HUES64 (cell line): ENCODE results near the gene KIF12.

Source experiments
- H3K27ac ChIP-seq: 2 replicates; pipeline ENCODE4 v1.7.0; 2013; ENCODE audit warnings: low read depth, low read length, inconsistent platforms
- H3K27me3 ChIP-seq: 2 replicates; pipeline ENCODE4 v1.6.1; 2013; ENCODE audit warnings: mild to moderate bottlenecking, low read length; ENCODE audit not compliant: insufficient read depth
- H3K36me3 ChIP-seq: 2 replicates; pipeline ENCODE4 v1.6.1; 2013; ENCODE audit warnings: mild to moderate bottlenecking, low read length; ENCODE audit not compliant: insufficient read depth
- H3K4me1 ChIP-seq: 2 replicates; pipeline ENCODE4 v1.6.1; 2013; ENCODE audit warnings: mild to moderate bottlenecking, low read length, moderate library complexity; ENCODE audit not compliant: insufficient read depth
- H3K4me3 ChIP-seq: 2 replicates; pipeline ENCODE4 v1.5.1; 2013; ENCODE audit warnings: mild to moderate bottlenecking, low read length, moderate library complexity
- H3K9ac ChIP-seq: 2 replicates; pipeline ENCODE4 v1.6.1; 2013; ENCODE audit warnings: mild to moderate bottlenecking, low read depth, low read length
- H3K9me3 ChIP-seq: 2 replicates; pipeline ENCODE4 v1.6.1; 2013; ENCODE audit warnings: low read depth, low read length; ENCODE audit not compliant: insufficient read depth
- WGBS: fragments of 150-250, 120-280 bp; methylation state at CpG from one replicate; pipeline ENCODE4 v1.1.7; 2013; ENCODE audit warnings: missing lambda C conversion rate; 5-methylcytosine and 5-hydroxymethylcytosine counted together

Gene KIF12

DNA sequence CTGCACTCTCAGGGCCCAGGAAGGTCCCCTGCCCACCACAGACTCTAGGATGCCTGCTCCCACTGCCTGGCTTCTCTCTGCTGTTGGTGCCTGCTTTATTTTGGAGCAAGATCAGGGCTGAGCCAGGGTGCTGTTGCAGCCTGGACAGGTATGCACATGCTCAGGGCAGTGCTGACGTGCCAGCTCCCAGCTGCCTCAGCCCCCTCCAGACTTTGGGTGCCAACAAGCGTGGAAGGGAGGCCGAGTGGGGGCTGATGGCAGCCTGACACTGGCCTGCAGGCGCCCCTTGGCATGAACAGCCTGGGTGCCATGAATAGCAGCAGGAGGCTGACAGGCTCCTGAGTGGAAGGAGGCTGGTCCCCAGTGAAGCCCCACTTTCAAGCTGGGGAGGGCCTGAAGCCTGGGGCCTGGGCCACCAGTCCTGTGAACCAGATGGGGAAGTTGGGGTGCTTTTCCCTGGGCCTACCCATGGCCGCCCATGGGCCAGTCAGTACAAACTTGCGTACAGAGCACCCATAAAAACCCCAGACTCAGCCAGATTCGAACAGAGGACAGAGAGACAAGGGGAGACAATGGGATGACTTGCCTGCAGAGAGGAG lies 27.8 kb downstream of the KIF12 start:
- H3K4me3 ChIP-seq, result no peak overlapping the region
- H3K27ac ChIP-seq, result no peak overlapping the region
- H3K9ac ChIP-seq, result no peak overlapping the region
- no peaks in the 10 kb centered on the region for H3K9me3 ChIP-seq
- H3K4me1 ChIP-seq, result no peaks in the 10 kb centered on the region
- no peaks in the 10 kb centered on the region for H3K27me3 ChIP-seq
- 90% methylated on average over 7 of the region's 7 CpGs for WGBS
- no peaks in the 10 kb centered on the region for H3K36me3 ChIP-seq

GRCh38 chr9:114070188-114071103 lies 28.6 kb downstream of the KIF12 start:
- no peak overlapping the region for H3K9ac ChIP-seq
- H3K27me3 ChIP-seq, result no peaks in the 10 kb centered on the region
- no peaks in the 10 kb centered on the region for H3K9me3 ChIP-seq
- no peaks in the 10 kb centered on the region for H3K4me1 ChIP-seq
- WGBS, result 93% methylated on average over 17 of the region's 17 CpGs
- H3K36me3 ChIP-seq, result no peaks in the 10 kb centered on the region
- no peak overlapping the region for H3K27ac ChIP-seq
- no peak overlapping the region for H3K4me3 ChIP-seq

- no peaks in the 10 kb centered on the region for H3K9me3 ChIP-seq
- H3K4me1 ChIP-seq, result no peaks in the 10 kb centered on the region
- H3K4me3 ChIP-seq, result no peak overlapping the region
- no peaks in the 10 kb centered on the region for H3K27me3 ChIP-seq
- no peak overlapping the region for H3K27ac ChIP-seq
- H3K9ac ChIP-seq, result no peak overlapping the region
- 92% methylated on average over 9 of the region's 9 CpGs for WGBS
- no peaks in the 10 kb centered on the region for H3K36me3 ChIP-seq
Observed at GRCh38 chr9:114069476-114070187, 29.5 kb downstream of the KIF12 start.

- H3K9ac ChIP-seq, result no peak overlapping the region
- H3K36me3 ChIP-seq, result no peaks in the 10 kb centered on the region
- no peak overlapping the region for H3K4me3 ChIP-seq
- WGBS, result 90% methylated on average over 8 of the region's 8 CpGs
- H3K4me1 ChIP-seq, result no peaks in the 10 kb centered on the region
- H3K9me3 ChIP-seq, result no peaks in the 10 kb centered on the region
- H3K27me3 ChIP-seq, result no peaks in the 10 kb centered on the region
- H3K27ac ChIP-seq, result no peak overlapping the region
Observed at GRCh38 chr9:114065304-114065703, 33.8 kb downstream of the KIF12 start.

- H3K27me3 ChIP-seq, result no peaks in the 10 kb centered on the region
- WGBS, result 83% methylated on average over 3 of the region's 4 CpGs
- H3K27ac ChIP-seq, result no peak overlapping the region
- no peak overlapping the region for H3K9ac ChIP-seq
- no peaks in the 10 kb centered on the region for H3K9me3 ChIP-seq
- H3K4me3 ChIP-seq, result no peak overlapping the region
- no peaks in the 10 kb centered on the region for H3K4me1 ChIP-seq
- no peaks in the 10 kb centered on the region for H3K36me3 ChIP-seq
Observed at GRCh38 chr9:114061830-114062474, 37.1 kb downstream of the KIF12 start.

DNA sequence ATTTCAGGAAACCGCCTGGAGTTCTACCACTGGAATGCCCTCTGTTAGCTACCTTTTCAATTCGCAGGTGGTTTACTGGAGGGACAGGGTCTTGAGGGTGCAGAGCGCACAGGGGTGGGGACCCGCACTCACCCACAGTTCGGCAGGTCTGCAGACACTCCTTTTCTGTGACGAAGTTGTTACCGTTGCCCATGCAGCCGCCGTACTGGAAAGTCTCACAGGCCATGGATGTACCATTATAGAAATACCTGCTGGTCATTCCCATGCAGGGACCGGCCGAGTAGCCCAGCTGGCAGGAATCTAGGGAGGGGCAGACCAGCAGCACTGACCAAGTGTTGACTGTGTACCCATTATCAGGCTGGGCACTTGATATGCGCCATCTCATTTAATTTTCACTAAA lies 37.8 kb downstream of the KIF12 start:
- WGBS, result 95% methylated on average over 12 of the region's 12 CpGs
- H3K27ac ChIP-seq, result no peak overlapping the region

GRCh38 chr9:114060711-114061110 lies 38.4 kb downstream of the KIF12 start:
- Histone ChIP-seq H3K4me3 (no peak overlapping the region), H3K9me3 (no peaks in the 10 kb centered on the region), H3K36me3 (no peaks in the 10 kb centered on the region), H3K4me1 (no peaks in the 10 kb centered on the region; the same call in 1 of the 2 replicates), H3K9ac (no peak overlapping the region), H3K27me3 (no peaks in the 10 kb centered on the region), H3K27ac (no peak overlapping the region)
- WGBS, result 85% methylated on average over 9 of the region's 9 CpGs

More for the DNA sequence above, 37.8 kb downstream of the KIF12 start:
- H3K4me1 ChIP-seq, result no peaks in the 10 kb centered on the region
- H3K9ac ChIP-seq, result no peak overlapping the region
- no peaks in the 10 kb centered on the region for H3K36me3 ChIP-seq
- no peaks in the 10 kb centered on the region for H3K27me3 ChIP-seq
- no peak overlapping the region for H3K4me3 ChIP-seq
- no peaks in the 10 kb centered on the region for H3K9me3 ChIP-seq

GRCh38 chr9:114060070-114060469 lies 39.0 kb downstream of the KIF12 start:
- 95% methylated on average over 8 of the region's 8 CpGs for WGBS

GRCh38 chr9:114059047-114059803 lies 39.9 kb downstream of the KIF12 start:
- no peak overlapping the region for H3K27ac ChIP-seq
- 92% methylated on average over 7 of the region's 8 CpGs for WGBS
- no peaks in the 10 kb centered on the region for H3K9me3 ChIP-seq
- no peak overlapping the region for H3K4me3 ChIP-seq
- no peaks in the 10 kb centered on the region for H3K36me3 ChIP-seq
- H3K4me1 ChIP-seq, result no peaks in the 10 kb centered on the region; the same call in 1 of the 2 replicates
- H3K9ac ChIP-seq, result no peak overlapping the region
- H3K27me3 ChIP-seq, result no peaks in the 10 kb centered on the region

More at GRCh38 chr9:114060070-114060469, 39.0 kb downstream of the KIF12 start:
- Histone ChIP-seq H3K27me3 (no peaks in the 10 kb centered on the region), H3K4me3 (no peak overlapping the region), H3K9me3 (no peaks in the 10 kb centered on the region), H3K9ac (no peak overlapping the region), H3K27ac (no peak overlapping the region), H3K4me1 (no peaks in the 10 kb centered on the region; the same call in 1 of the 2 replicates), H3K36me3 (no peaks in the 10 kb centered on the region)

GRCh38 chr9:114058688-114059046 lies 40.4 kb downstream of the KIF12 start:
- Histone ChIP-seq H3K27me3 (no peaks in the 10 kb centered on the region), H3K27ac (no peak overlapping the region), H3K9me3 (no peaks in the 10 kb centered on the region), H3K36me3 (no peaks in the 10 kb centered on the region), H3K4me1 (no peaks in the 10 kb centered on the region; the same call in 1 of the 2 replicates), H3K4me3 (no peak overlapping the region), H3K9ac (no peak overlapping the region)
- 90% methylated on average over 4 of the region's 4 CpGs for WGBS
